GM04503 (cell line): ENCODE results near the gene OR51E2.
"Not testable (repeated sequence)": the region's sequence is repeated elsewhere in the genome, so short reads cannot be mapped to it uniquely, and the experiment has no call there.

Experiments
- DNase-seq: peaks from one replicate; pipeline ENCODE4 v3.0.0-alpha.2; 2012; ENCODE audit warnings: low read depth

The OR51E2 gene

DNA sequence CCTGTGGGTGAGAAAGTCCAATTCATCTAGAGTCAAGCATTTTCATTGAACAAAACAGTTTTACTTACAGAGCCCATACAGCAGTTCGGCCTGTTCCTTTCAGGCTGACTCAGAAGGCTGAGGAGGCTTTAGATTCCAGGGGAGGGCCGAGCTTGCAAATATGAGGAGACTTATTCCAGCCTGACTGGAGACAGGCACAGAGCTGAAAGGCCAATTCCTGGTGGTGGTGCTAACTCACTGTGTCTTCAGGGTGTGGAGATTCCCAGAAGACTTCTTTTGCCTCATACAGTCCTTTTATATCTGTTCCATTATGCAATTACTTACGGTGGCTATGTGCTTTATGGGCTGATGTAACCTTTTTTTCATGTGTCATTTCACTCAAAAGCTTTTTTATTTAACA, at the start of gene OR51E2:
OR51E2 (minus strand) TSS at position 269 of the 400 bp plus-strand sequence. CDS start 15,142 bp downstream, outside the sequence.
- DNase-seq: no peak

- DNase-seq: no peak
These were observed 43.1 kb upstream of the OR51E2 start for GRCh38 chr11:4740735-4741134.

- DNase-seq: no peak
These were observed 29.5 kb upstream of the OR51E2 start for GRCh38 chr11:4727171-4727570.

DNA sequence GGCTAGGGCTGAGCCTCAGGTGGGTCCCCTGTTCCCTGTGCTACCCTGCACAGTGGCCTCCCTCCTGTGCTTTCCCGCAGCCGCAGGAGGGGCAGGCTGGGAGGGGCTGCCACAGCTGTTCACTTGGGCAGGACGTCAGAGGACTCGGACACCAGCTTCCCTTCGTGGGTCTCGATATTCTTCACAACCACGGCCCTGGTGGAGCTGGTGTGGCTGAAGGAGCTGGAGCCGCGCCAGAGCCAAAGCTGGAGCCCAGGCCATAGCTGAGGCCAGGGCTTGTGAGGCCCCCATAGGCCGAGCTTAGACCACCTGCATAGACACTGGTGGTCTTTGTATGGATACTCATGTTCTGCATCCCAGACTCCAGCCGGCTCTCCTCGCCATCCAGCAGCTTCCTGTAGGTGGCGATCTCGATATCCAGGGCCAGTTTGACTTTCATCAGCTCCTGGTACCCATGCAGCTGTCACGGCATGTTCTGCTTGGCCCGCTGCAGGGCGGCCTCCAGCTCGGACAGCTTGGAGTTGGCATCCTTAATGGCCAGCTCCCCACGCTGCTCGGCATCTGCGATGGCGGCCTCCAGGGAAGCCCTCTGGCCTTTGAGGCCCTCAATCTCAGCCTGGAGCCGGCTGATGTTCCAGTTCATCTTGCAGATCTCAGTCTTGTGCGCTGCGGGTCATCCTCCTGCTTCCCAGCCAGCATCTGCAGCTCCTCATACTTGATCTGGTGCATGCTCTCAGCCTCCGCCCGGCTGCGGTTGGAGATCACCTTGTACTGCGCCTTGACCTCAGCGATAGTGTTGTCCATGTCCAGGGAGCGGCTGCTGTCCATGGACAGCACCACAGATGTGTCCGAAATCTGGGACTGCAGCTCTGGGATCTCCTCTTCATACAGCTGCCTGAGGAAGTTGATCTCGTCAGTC, 25.2 kb upstream of the OR51E2 start:
- not testable (repeated sequence) for DNase-seq

GRCh38 chr11:4714300-4714699, 16.6 kb upstream of the OR51E2 start:
- no peak for DNase-seq

DNA sequence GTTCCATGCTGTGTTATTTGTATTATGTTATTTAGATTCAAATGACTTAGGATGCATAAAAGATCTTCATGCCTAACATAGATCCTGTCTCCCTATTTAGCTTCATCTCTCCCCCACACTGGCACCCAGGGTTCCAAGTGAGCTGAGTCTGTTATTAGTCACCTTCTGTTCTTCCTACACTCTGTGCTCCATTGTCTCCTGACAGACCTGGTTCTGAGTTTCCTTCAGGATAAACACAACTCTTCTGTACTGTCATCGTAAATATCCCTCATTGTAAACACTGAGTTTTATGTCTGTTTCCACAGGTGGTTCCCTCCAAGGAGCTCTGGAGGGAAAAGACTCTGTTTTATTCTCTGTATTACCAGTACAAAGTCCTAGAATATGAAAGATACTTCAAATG, 15.6 kb upstream of the OR51E2 start:
- no peak for DNase-seq

DNA sequence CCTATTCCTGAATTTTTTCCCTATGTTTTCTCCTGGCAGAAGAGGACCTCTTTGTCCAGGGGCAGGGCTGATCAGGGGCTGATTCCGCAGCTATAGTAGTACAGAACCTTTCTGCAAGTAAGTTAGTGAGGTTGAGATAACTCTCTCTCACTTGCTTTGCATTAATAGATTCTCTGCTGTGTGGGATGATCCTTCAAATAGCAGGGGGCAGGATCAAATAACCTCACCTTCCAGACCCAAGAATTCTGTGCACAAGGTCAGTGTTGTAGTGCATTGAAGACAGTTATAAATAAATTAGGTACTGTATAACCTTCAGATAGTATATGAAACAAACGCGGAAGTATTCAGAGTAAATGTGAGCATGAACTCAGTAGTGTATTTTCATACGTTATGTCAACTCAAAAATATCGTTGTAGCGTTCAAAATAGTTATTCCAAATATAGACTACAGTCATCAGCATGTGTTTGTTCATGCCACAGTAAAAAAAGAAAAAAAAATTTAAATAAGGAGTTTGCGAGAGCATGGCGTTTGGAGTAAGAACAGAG, 7.2 kb upstream of the OR51E2 start:
- DNase-seq: no peak

- DNase-seq: no peak
These were observed 6.6 kb upstream of the OR51E2 start, which contains the start of gene MMP26 for GRCh38 chr11:4704054-4704789. Gene MMP26 (plus strand): TSS chr11:4704784.

- DNase-seq: no peak
These were observed 2.8 kb upstream of the OR51E2 start for GRCh38 chr11:4700436-4700820.

DNA sequence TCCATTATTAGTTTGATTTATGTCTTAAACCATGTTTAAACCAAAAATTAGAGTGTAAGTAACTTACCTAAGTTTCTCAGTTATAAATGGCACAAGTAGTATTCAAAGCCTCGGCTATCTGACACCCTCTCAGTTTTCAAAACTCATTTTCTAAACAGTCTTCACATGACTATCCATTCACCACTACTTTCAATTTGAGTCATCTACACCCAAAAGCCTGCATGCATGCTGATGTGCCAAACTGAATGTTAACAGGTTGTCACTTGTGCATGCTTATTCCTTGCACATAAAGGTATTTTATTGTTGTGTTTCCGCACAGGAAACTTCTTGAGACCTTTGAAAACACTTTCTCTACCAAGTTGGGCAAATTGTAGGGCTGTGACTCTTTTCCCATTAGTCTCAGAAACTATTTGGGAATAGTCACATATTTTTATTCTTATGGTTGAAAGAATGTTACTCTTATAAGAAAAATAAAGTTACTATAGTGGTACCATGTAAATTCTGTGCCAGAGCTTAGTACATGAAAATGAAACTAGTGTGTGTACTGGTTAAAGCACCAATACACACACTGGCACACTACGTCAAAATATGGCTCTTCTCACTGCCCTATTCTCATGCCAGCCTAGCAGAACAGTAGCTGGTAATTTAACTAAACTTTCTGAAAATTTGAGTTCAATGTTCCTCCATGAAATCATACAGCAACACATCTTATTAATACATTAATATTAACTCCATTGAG, 2.2 kb upstream of the OR51E2 start:
- DNase-seq: no peak

GRCh38 chr11:4695442-4695841, 2.2 kb downstream of the OR51E2 start:
- no peak for DNase-seq

- no peak for DNase-seq
These were observed 12.9 kb downstream of the OR51E2 start for GRCh38 chr11:4684631-4685285.

- no peak for DNase-seq
These were observed 14.8 kb downstream of the OR51E2 start for GRCh38 chr11:4682623-4683419.

DNA sequence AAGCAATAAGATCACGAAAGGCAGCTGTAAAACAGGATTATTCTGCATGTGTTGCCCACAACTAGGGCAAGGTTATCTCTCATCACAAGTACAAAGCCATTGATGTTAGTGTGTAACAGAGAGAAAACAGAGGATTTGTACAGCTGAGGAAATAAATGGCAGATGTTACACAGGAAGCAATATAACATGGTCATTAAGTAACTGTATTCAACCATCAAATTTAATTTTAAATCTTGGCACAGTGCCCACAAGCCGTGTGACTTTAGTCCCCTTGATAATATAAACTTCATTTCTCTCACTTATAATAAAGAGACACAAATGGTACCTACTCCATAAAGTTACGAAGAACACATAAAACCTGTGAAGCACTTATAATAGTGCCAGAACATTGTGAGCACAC, 17.3 kb downstream of the OR51E2 start:
- DNase-seq: no peak

DNA sequence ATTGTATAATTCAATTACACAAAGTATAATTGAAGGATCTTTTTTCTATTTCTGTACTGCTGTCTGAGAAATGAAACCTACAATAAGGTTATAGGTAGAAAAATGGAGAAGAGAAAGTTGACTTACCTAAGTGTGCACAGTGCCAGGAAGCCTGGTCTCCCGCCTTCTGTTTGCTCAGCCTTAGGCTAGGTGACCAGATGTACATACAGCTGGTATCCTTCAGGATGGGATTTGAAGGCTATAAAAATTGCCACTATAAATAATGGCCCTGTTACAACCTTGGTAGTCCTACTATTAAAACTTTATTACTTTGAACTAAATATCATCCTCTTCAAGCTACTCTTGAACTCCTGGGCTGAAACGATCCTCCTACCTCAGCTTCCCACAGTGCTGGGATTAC, 19.7 kb downstream of the OR51E2 start:
- DNase-seq: no peak

GRCh38 chr11:4673781-4674180, 23.9 kb downstream of the OR51E2 start:
- DNase-seq: no peak

- DNase-seq: no peak
These were observed 25.2 kb downstream of the OR51E2 start for GRCh38 chr11:4672470-4672869.

DNA sequence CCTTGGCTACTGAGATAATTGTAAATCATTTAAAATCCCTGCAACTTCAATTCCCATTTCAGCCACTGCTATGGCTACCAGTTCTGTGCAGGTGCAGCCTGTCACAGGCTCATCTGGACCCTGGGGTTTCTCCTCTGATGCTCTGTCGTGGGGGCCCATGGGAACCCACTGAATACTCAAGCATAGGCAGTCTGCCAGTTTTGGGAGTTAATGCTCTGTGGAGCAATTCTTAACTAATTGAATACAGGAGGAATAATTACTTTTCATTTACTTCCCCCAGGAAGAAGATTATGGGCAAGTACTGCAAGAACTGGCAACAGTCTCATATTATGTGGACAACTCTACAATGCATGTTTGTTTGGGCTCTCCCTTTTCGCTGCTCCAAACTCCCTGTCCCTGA, 25.9 kb downstream of the OR51E2 start:
- DNase-seq: no peak

- DNase-seq: no peak
These were observed 32.2 kb downstream of the OR51E2 start for GRCh38 chr11:4665424-4665823.

DNA sequence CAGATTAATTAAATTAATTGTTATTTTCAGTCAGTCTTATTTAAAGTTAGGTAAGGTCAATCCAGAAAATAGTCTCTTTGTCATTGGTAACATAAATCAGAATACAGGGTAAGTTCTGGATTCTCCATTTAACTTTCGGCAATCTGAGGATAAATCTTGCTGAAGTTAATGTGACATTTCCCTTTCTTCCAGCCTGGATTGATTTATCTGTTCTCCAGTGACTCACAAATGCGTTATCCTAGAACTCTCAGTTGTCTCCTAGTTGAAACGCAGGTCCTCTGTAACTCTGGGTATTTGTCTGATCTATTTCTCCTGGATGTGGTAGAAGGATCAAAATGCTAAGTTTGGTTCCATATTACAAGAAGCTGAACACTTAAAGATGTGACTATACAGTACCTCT, 32.9 kb downstream of the OR51E2 start:
- DNase-seq: no peak

DNA sequence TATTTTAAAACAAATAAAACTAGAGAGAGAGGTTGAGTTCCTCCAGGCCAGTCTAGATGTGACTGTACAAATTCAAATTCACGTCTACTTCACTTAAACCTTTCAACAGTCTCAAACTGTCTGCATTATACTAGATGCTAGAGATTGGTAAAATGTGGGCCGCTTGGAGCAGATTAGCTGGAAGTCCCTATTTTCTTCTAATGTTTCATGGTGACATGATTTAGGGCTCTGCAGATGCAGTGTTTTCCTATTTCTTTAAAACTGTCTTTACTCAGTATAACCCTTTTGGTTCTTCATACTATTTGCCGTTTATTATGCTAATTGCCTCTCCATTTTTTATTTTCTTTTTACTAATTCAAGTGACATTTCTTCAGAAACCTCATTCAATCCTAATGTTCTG, 33.5 kb downstream of the OR51E2 start:
- DNase-seq: no peak
